LNCaP clone FGC (cell line): Measurements from ENCODE around the gene PNPLA2.
A peak's percentile ranks its signal among the peaks of the same experiment; 100 is the strongest.

Experiments
- DNase-seq: peaks from one replicate; pipeline ENCODE4 v3.0.0-alpha.2; 2011; ENCODE audit warnings: low read depth
- H3K4me3 ChIP-seq: 2 replicates; pipeline ENCODE4 v1.5.1; 2011; ENCODE audit warnings: mild to moderate bottlenecking, low read depth, low read length, control low read depth
- TF ChIP-seq, protein P1 (sequence below): IDR thresholded peaks from 2 replicates; pipeline ENCODE4 v1.5.1; 2012; ENCODE audit warnings: mild to moderate bottlenecking; ENCODE audit not compliant: control insufficient read depth, insufficient read depth; ENCODE audit errors: extremely low read depth

Gene PNPLA2

DNA sequence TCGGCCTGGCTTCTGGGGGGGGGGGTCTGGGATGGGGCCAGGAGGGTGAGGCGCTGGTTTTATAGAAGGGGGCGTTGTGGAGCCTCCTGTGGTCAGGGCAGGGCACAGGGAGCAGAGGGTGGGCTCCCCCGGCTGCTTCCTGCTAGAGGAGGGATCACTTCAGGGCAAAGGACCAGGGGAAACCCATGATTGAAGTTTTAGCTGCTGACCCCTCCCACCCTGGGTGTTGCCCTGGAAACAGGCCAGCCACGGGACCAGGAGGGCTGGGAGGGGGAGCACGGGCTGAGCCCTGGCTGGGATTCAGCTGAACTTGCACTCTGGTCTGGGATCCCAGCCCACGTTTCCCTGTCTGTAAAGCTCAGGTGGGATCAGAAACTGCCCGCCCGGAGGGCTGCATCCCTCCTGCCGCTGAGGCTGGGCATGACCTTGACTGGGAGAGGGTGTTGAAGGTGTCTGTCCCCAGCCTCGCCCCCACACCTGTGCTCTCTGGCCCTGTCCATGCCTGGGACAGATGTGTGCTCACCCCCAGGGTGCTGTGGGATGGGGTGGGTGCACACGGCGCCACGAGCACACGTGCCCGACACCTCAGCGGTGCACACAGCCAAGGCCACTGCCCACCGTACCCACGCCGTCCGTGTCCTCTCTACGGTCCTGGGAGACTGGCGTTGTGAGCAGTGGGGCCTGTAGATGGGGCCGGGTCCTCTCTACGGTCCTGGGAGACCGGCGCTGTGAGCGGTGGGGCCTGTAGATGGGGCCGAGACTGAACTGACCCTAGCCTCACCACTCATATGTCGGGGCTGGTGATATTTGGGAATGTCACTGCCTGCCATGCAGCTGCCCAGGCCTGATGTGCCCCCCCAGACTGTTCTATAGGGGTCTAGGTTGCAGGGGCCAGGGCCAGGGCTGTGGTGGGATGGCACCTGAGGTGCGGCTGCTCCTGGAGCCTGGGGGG lies 26.3 kb downstream of the PNPLA2 start:
- TF ChIP-seq, protein P1, sequence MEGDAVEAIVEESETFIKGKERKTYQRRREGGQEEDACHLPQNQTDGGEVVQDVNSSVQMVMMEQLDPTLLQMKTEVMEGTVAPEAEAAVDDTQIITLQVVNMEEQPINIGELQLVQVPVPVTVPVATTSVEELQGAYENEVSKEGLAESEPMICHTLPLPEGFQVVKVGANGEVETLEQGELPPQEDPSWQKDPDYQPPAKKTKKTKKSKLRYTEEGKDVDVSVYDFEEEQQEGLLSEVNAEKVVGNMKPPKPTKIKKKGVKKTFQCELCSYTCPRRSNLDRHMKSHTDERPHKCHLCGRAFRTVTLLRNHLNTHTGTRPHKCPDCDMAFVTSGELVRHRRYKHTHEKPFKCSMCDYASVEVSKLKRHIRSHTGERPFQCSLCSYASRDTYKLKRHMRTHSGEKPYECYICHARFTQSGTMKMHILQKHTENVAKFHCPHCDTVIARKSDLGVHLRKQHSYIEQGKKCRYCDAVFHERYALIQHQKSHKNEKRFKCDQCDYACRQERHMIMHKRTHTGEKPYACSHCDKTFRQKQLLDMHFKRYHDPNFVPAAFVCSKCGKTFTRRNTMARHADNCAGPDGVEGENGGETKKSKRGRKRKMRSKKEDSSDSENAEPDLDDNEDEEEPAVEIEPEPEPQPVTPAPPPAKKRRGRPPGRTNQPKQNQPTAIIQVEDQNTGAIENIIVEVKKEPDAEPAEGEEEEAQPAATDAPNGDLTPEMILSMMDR = no peak
- no peak overlapping the region for H3K4me3 ChIP-seq
- DNase-seq = no peak

DNA sequence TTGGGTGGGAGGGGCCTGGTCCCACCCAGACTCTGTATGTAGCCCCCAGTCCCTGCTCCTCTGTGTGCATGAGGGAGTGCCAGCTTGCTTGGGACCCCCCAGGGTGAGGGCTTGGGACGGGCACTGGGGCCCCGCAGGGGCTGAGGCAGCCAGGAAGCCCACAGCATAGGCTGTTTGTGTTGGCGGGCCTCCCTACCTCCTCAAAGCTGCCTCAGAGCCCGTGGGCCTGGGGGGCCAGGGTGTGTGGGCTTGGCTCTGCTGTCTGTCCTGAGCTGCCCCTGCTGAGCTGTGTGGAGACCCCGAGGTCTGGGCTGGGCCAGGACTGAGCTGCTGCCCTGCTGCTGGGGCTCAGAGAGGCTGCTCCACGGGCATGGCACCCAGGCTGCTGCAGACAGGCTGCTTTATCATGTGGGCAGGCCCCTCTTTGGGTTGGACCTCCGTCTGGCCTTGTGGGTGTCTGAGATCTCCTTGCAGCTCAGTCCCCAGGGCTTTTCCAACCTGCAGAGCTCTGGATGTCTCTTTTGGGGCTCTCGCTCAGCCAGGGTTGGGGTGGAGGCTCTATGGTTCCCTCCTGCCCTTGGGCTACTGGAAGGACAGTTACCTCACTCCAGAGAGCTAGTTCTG lies 27.3 kb downstream of the PNPLA2 start:
- H3K4me3 ChIP-seq = no peak overlapping the region
- DNase-seq = no peak
- TF ChIP-seq, protein P1 = no peak

DNA sequence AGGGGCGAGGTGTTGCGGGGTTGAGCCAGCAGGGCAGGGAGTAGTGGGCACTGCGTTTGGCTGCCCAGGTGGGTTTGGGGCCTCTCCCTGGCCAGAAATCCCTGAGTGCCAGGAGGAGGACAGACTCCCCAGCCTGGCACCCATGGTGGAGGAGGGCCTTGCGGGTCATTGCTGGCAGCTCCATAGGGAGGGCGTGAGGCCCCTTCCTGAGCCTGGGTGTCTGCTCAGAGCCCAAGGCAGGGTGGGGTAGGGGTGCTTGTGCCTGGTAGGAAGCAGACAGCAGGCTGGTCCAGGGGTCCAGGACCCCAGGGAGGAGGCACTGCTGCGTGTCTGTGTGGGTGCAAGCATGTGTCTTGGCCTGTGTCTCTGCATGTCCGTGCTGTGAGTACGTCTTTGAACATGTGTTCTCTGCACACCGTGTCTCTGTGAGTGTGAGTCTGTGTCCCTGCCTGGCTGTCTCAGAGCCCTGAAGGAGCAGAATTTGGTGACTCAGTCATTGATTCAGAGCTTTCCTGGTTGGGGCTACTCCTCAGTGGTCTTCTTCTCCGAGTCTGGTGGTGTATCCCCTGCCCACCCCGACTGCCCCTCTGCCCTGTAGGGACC lies 27.9 kb downstream of the PNPLA2 start:
- no peak overlapping the region for H3K4me3 ChIP-seq
- TF ChIP-seq, protein P1 = no peak
- no peak for DNase-seq

DNA sequence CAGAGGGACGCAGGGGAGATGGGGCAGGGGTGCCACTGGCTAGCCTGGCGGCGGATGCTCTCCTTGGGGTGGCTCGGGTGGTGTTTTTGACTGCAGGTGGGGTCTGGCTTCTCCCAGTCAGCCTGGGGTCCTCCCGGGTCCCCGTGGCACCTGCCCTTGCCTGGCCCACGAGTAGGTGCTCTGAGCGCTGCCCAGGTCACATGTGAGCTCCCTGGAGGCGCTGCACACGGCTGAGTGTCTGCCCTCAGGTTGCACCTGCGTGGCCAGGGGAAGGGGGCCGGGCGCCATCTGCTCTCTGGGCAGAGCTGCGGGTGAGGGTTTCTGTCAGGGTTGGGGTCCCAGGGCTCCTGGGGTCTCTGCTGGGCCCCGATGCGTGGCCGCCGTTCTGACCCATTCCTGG lies 29.2 kb downstream of the PNPLA2 start:
- TF ChIP-seq, protein P1 = no peak
- no peak for DNase-seq
- H3K4me3 ChIP-seq = no peak overlapping the region

DNA sequence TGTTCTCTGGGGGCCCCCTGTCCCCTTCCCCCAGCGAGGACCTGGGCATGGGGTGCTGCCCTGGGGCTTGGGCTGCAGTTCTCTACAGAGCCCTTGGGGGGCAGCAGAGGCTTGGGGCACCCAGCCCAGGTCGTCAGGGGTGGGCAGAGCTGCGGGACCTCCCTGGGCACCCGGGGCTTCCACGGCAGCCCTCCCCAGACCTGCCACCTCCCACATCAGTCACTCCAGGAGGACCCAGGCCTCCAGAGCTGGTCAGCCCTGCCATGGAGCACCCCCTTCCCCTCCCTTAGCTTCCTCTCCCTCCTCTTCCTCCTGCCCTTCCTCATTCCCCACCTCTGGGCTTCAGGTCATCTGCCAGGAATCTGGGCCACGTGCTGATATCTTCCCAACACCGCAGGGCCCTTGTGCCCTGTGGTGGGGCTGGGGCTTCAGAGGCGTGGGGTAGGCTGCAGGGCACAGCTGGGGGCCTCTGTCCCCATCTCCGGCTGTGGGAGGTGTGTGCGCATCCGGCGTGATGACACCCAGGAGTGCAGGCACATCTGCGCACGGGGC lies 29.7 kb downstream of the PNPLA2 start:
- no peak overlapping the region for H3K4me3 ChIP-seq
- DNase-seq = no peak
- TF ChIP-seq, protein P1 = peak; percentile 74

DNA sequence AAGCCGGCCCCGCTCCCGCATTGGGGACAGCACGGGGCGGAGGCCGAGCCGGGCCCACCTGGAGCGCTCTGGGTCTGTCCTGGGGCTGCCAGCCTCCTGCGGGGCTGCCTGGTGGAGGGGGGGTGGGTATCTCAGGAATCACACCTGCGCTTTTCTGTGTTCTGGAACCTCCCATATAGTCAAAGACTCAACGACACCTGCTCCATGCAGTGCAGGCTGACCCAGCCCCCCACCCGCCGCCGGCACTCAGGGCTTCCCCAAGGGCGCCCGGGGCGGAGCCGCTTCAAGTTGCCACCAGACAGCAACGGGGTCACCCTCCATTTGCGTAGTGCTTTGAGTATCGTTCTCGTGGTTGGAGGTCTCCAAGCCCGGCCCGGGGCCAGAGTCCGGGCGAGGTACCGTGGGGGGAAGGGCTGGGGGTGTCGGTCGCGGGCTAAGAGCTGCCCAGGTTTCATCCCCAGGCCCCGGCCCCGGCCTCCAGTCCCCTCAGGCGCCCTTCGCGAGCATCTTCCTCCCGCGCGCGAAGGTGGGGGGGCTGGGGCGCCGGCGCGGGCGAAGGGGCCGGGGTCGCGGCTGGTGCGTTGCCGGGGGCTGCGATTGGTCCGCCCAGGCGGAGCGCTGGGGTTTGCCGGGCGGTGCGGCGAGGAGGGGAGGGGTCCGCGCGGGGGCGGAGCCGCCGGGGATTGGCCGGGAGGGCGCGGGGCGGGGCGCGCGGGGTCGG lies 30.6 kb downstream of the PNPLA2 start:
- TF ChIP-seq, protein P1 = no peak
- H3K4me3 ChIP-seq = peak overlapping the region; percentile 52
- no peak for DNase-seq
